Right lobe of liver (tissue), 6 donors: ENCODE results near the gene CIRBP. TPM values are rescaled to one million over a fixed set of nuclear protein-coding genes. Genes with fewer than 3 reads are reported as not detected.

Experiments used
- ATAC-seq, 4 donors: fragments of 200-7000 bp; cut with Tn5 transposase; one replicate each; pipeline ENCODE4 v1.9.1; 2020; ENCODE audit warnings: mild to moderate bottlenecking in 4 of 4, moderate library complexity in 4 of 4
- DNase-seq, 3 donors: peaks; one replicate each; pipeline ENCODE4 v3.0.0-alpha.2; 2020
- H3K27ac ChIP-seq, 3 donors: fragments of 200-600 bp; one replicate each; pipeline ENCODE4 v1.8.0; 2022
- H3K27me3 ChIP-seq, 2 donors: fragments of 200-600 bp; one replicate each; pipeline ENCODE4 v1.8.0; 2022
- H3K36me3 ChIP-seq, 4 donors: fragments of 200-600 bp; sonication (generic) in 1 of 4; one replicate each; pipeline versions ENCODE4 v1.5.1 to v1.8.0; 2017 to 2022; ENCODE audit warnings: control low read depth in 1 of 4
- H3K4me1 ChIP-seq, 4 donors: fragments of 200-600 bp; sonication (generic) in 1 of 4; one replicate each; pipeline versions ENCODE4 v1.5.1 to v1.8.0; 2017 to 2022; ENCODE audit warnings: control low read depth in 1 of 4
- H3K4me3 ChIP-seq, 3 donors: fragments of 200-600 bp; one replicate each; pipeline ENCODE4 v1.8.0; 2022
- H3K9me3 ChIP-seq, 4 donors: fragments of 200-600 bp; sonication (generic) in 1 of 4; one replicate each; pipeline versions ENCODE4 v1.5.1 to v1.8.0; 2017 to 2022; ENCODE audit warnings: control low read depth in 1 of 4
- CTCF ChIP-seq, 4 donors: fragments of 200-600 bp in 3 of 4; fragments of 450-650 bp in 1 of 4; IDR thresholded peaks; one replicate each; pipeline versions ENCODE4 v1.5.1 to v1.8.0; 2016 to 2022; ENCODE audit warnings: antibody characterized with exemption in 4 of 4, mild to moderate bottlenecking in 2 of 4
- POLR2A ChIP-seq: fragments of 450-650 bp; IDR thresholded peaks from one replicate; pipeline ENCODE4 v1.6.1; 2017; ENCODE audit warnings: antibody characterized with exemption, mild to moderate bottlenecking
- WGBS: methylation state at CpG from one replicate; pipeline ENCODE4 v1.1.6; 2018; ENCODE audit warnings: low coverage, low lambda C conversion rate; ENCODE audit not compliant: insufficient coverage; ENCODE audit errors: missing lambda C conversion rate; 5-methylcytosine and 5-hydroxymethylcytosine counted together
- intact Hi-C, 2 donors: fragments of 100-400 bp; cut with DNase I; formaldehyde crosslinking; loops; one replicate each; pipeline versions ENCODE4 v1.11.2 to v1.14.1; 2022
- total RNA-seq, 6 experiments: library from RNA; depleted of rRNA in 2 of 6; stranded (reverse); fragments of >200 nt in 2 of 6; fragmentation: NEBNext Ultra II Directional in 3 of 6; extraction: Animal tissue kit (Norgen Biotek cat#: 25700) in 3 of 6; gene quantifications; one replicate each; pipeline versions ENCODE4 v1.1.0 to v1.2.4, GENCODE V29; 2016 to 2023
- donor health status: DM: no; HTN: yes; CAD: no.
- donor health status: DM: no; HTN: no; CAD: no.
- donor health status: DM: no; HTN: no; CAD: no.
- donor health status: DM: no; HTN: yes; CAD: no.
- donor health status: DM: no; HTN: yes; CAD: no.

Gene CIRBP
- total RNA-seq, 6 experiments from 2014 or later, result 69.2 to 111 (median 89.5) TPM

GRCh38 chr19:1224847-1225246 is 44.3 kb upstream of the CIRBP start:
- no peaks in the 10 kb centered on the region for H3K9me3 ChIP-seq
- no CpG with 5 or more reads among the region's 16 CpGs for WGBS
- DNase-seq (no peak), ATAC-seq (no peak)
- H3K27me3 ChIP-seq, result no peaks in the 10 kb centered on the region
- intact Hi-C loops, result no loop called here
- TF ChIP-seq CTCF (IDR thresholded peaks at IDR 0.05), result no peak
- TF ChIP-seq POLR2A, result no peak
- H3K4me3 ChIP-seq, result no peak overlapping the region
- H3K27ac ChIP-seq, result no peak overlapping the region
- H3K36me3 ChIP-seq, result peaks cover 0 to 41% (median 12%) of the 10 kb centered on the region in 4 donors
- no peaks in the 10 kb centered on the region for H3K4me1 ChIP-seq

GRCh38 chr19:1225440-1226226 is 43.5 kb upstream of the CIRBP start:
- H3K27ac ChIP-seq, result no peak overlapping the region
- intact Hi-C loops, result no loop called here
- H3K9me3 ChIP-seq, result no peaks in the 10 kb centered on the region
- H3K36me3 ChIP-seq, result peaks cover 0 to 35% (median 12%) of the 10 kb centered on the region in 4 donors
- ATAC-seq, result no peak
- no peak for TF ChIP-seq POLR2A
- H3K4me1 ChIP-seq, result no peaks in the 10 kb centered on the region
- no peak overlapping the region for H3K4me3 ChIP-seq
- no peaks in the 10 kb centered on the region for H3K27me3 ChIP-seq
- 73% methylated on average over 2 of the region's 29 CpGs for WGBS
- no peak for DNase-seq

GRCh38 chr19:1226227-1226518 is 43.0 kb upstream of the CIRBP start:
- no peak overlapping the region for H3K27ac ChIP-seq
- H3K9me3 ChIP-seq, result no peaks in the 10 kb centered on the region
- TF ChIP-seq POLR2A (no peak), CTCF (IDR thresholded peaks at IDR 0.05) (no peak)
- 90% methylated on average over 2 of the region's 11 CpGs for WGBS
- DNase-seq (no peak), ATAC-seq (no peak)
- no peaks in the 10 kb centered on the region for H3K4me1 ChIP-seq
- peaks cover 0 to 30% (median 12%) of the 10 kb centered on the region in 4 donors for H3K36me3 ChIP-seq
- no peaks in the 10 kb centered on the region for H3K27me3 ChIP-seq
- intact Hi-C loops, result no loop called here
- no peak overlapping the region for H3K4me3 ChIP-seq

- peaks cover 0 to 27% (median 12%) of the 10 kb centered on the region in 4 donors for H3K36me3 ChIP-seq
These were observed 42.4 kb upstream of the CIRBP start for GRCh38 chr19:1226522-1227303.

More at GRCh38 chr19:1226522-1227303, 42.4 kb upstream of the CIRBP start:
- Histone ChIP-seq H3K27me3 (no peaks in the 10 kb centered on the region), H3K9me3 (no peaks in the 10 kb centered on the region), H3K27ac (no peak overlapping the region), H3K4me1 (no peaks in the 10 kb centered on the region), H3K4me3 (no peak overlapping the region)
- WGBS, result no CpG with 5 or more reads among the region's 50 CpGs
- ATAC-seq (no peak), DNase-seq (no peak)
- TF ChIP-seq CTCF (IDR thresholded peaks at IDR 0.05), result no peak
- no peak for TF ChIP-seq POLR2A
- intact Hi-C loops, result no loop called here
